Adrenal gland (tissue), 12 donors: ENCODE measurements around the gene AMPD1. TPM values are rescaled to one million over a fixed set of nuclear protein-coding genes. Genes with fewer than 3 reads are reported as not detected.

Experiments
- DNase-seq, 7 donors: peaks; one replicate each; pipeline ENCODE4 v3.0.0-alpha.2; 2019 to 2020
- H3K27ac ChIP-seq, 5 donors: fragments of 200-600 bp; sonication (generic) in 4 of 5; 1 replicate in 3 of 5; 2 replicates in 2 of 5; pipeline versions ENCODE4 v1.5.1 to v1.8.0; 2016 to 2020; ENCODE audit warnings: mild to moderate bottlenecking in 1 of 5
- H3K27me3 ChIP-seq: fragments of 200-600 bp; 2 replicates; pipeline ENCODE4 v1.8.0; 2021
- H3K36me3 ChIP-seq, 2 donors: fragments of 200-600 bp; replicated peaks in 1 of 2; 1 replicate in 1 of 2; 2 replicates in 1 of 2; pipeline versions ENCODE4 v1.5.1 to v1.8.0; 2018 to 2022
- H3K4me1 ChIP-seq, 2 donors: fragments of 200-600 bp; replicated peaks in 1 of 2; 1 replicate in 1 of 2; 2 replicates in 1 of 2; pipeline versions ENCODE4 v1.5.1 to v1.8.0; 2018 to 2021
- H3K4me3 ChIP-seq, 4 donors: fragments of 200-600 bp; sonication (generic) in 3 of 4; one replicate each; pipeline ENCODE4 v1.5.1; 2016 to 2018
- H3K9me3 ChIP-seq, 3 donors: fragments of 200-600 bp; sonication (generic) in 1 of 3; replicated peaks in 1 of 3; 1 replicate in 2 of 3; 2 replicates in 1 of 3; pipeline versions ENCODE4 v1.5.1 to v1.8.0; 2016 to 2021
- POLR2A ChIP-seq, 2 donors: fragments of 450-650 bp; IDR thresholded peaks; one replicate each; pipeline ENCODE4 v1.6.1; 2017; ENCODE audit warnings: antibody characterized with exemption in 2 of 2, mild to moderate bottlenecking in 2 of 2, moderate library complexity in 1 of 2
- WGBS, 4 donors: extraction: QIAGEN DNeasy Blood & Tissue Kit in 2 of 4; methylation state at CpG; one replicate each; pipeline versions ENCODE4 v1.1.5 to v1.1.7; 2013 to 2017; 5-methylcytosine and 5-hydroxymethylcytosine counted together
- intact Hi-C, 2 donors: fragments of 100-400 bp; cut with DNase I; formaldehyde crosslinking; loops; one replicate each; pipeline versions ENCODE4 v1.14.1 to v1.15.0; 2022 to 2023
- polyA plus RNA-seq, 3 donors: library from polyadenylated mRNA; stranded (reverse); fragments of 200-250 nt in 2 of 3; fragments of 350-450 nt in 1 of 3; fragmentation: Illumina TruSeq in 1 of 3; extraction: RNeasy Lipid Tissue Mini Kit (QIAGEN cat#74804) in 1 of 3; gene quantifications; one replicate each; pipeline ENCODE4 v1.2.3, GENCODE V29; 2013 to 2014
- total RNA-seq, 9 donors: library from RNA; depleted of rRNA in 4 of 9; stranded (reverse); fragments of >200 nt in 4 of 9; fragments of 120-200 nt in 1 of 9; fragmentation: NEBNext Ultra II Directional in 1 of 9; extraction: Animal tissue kit (Norgen Biotek cat#: 25700) in 1 of 9; gene quantifications; one replicate each; pipeline versions ENCODE4 v1.1.0 to v1.2.4, GENCODE V29; 2013 to 2023
- TF ChIP-seq, protein P1 (sequence below), 6 experiments: fragments of 450-650 bp in 4 of 6; fragments of 200-600 bp in 2 of 6; sonication (generic) in 1 of 6; IDR thresholded peaks; 1 replicate in 5 of 6; 2 replicates in 1 of 6; pipeline versions ENCODE4 v1.5.1 to v1.8.0; 2016 to 2021; ENCODE audit warnings: antibody characterized with exemption in 6 of 6, mild to moderate bottlenecking in 2 of 6, moderate library complexity in 1 of 6
- donor health status: healthy with polysubstance abuse.
- donor health status: Bipolar disorder and iron deficiency.
- donor health status: DM: yes; HTN: yes; CAD: no.
- donor health status: DM: no; HTN: no; CAD: no.
- donor health status: DM: no; HTN: no; CAD: no.
- donor health status: DM: yes; HTN: yes; CAD: no.

AMPD1 gene
- total and polyA plus RNA-seq, 12 donors, result 0.24 to 0.29 TPM; not detected in 10

DNA sequence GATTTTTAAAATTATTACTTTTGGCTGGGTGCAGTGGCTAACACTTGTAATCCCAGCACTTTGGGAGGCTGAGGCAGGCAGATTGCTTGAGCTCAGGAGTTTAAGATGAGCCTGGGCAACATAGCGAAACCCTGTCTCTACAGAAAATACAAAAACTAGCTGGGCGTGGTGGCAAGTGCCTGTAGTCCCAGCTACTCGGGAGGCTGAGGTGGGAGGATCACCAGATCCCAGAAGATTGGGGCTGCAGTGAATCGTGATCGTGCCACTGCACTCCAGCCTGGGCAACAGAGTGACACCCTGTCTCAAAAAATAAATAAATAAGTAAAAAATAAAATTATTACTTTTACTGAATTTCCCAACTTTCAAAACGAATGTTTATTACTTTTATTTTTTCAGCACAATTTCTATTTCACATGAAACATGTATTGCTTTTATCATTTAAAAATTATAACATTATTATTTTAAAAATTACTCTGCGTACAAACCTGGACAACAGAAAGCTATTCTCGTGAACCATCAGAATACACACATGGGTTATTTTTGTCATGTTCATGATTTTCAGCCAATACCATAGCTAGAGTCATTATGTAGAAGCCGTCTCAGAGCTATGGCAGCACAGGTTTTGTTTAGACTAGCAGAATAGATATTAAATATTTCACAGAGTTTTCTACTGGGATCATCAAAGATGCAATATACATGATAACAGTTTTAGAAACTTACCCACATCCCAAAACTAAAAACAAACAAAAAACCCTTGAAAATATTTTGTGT, 621 bp downstream of the AMPD1 start:
- WGBS, 4 donors, result 75 to 85% (median 81%) methylated on average over 9 of the region's 9 CpGs
- peaks cover 6% of the 10 kb centered on the region for H3K27me3 ChIP-seq
- H3K27ac ChIP-seq, result no peak overlapping the region

DNA sequence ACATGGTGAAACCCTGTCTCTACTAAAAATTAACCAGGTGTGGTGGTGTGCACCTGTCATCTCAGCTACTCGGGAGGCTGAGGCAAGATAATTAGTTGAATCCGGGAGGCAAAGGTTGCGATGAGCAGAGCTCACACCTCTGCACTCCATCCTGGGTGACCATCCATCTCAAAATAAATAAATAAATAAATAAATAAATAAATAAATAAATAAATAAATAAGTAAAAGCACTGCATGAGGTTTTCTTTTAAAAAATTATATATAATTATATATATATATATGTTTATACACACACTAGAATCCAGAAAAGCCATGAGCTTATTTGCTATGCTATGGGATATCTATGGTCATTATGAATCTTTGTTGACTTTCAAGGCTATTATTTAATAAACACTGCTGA, 2.4 kb downstream of the AMPD1 start:
- TF ChIP-seq POLR2A (IDR thresholded peaks at IDR 0.05), result no peak
- TF ChIP-seq, protein P1, sequence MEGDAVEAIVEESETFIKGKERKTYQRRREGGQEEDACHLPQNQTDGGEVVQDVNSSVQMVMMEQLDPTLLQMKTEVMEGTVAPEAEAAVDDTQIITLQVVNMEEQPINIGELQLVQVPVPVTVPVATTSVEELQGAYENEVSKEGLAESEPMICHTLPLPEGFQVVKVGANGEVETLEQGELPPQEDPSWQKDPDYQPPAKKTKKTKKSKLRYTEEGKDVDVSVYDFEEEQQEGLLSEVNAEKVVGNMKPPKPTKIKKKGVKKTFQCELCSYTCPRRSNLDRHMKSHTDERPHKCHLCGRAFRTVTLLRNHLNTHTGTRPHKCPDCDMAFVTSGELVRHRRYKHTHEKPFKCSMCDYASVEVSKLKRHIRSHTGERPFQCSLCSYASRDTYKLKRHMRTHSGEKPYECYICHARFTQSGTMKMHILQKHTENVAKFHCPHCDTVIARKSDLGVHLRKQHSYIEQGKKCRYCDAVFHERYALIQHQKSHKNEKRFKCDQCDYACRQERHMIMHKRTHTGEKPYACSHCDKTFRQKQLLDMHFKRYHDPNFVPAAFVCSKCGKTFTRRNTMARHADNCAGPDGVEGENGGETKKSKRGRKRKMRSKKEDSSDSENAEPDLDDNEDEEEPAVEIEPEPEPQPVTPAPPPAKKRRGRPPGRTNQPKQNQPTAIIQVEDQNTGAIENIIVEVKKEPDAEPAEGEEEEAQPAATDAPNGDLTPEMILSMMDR (IDR thresholded peaks at IDR 0.05), result no peak
- Histone ChIP-seq H3K9me3 (no peaks in the 10 kb centered on the region), H3K27me3 (peaks cover 6% of the 10 kb centered on the region), H3K4me3 (no peak overlapping the region), H3K4me1 (no peaks in the 10 kb centered on the region), H3K36me3 (no peaks in the 10 kb centered on the region), H3K27ac (no peak overlapping the region)
- WGBS, 4 donors, result 83 to 91% (median 84%) methylated on average over 3 of the region's 3 CpGs
- no peak for DNase-seq
- intact Hi-C loops, result no loop called here

More for the DNA sequence above, 621 bp downstream of the AMPD1 start:
- Histone ChIP-seq H3K4me3 (no peak overlapping the region), H3K36me3 (no peaks in the 10 kb centered on the region), H3K9me3 (no peaks in the 10 kb centered on the region), H3K4me1 (no peaks in the 10 kb centered on the region)
- intact Hi-C loops, result no loop called here
- DNase-seq, result no peak
- TF ChIP-seq, protein P1 (IDR thresholded peaks at IDR 0.05), result no peak
- TF ChIP-seq POLR2A (IDR thresholded peaks at IDR 0.05), result no peak

DNA sequence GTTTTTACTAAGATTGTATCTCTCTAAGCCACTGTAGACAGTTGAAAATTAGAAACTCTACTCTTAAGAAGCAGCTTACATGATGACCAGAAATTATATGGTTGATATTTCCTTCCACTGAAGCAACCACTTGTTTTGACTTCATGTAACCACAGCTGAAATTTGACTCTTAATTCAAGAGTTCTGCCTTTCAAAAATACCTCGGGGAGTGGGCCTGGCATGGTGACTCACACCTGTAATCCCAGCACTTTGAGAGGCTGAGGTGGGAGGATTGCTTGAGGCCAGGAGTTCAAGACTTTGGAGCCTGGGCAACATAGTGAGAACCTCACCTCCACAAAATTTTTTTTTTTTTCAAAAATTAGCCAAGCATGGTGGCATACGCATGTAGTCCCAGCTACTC, 4.3 kb downstream of the AMPD1 start:
- H3K4me3 ChIP-seq, result no peak overlapping the region
- H3K9me3 ChIP-seq, result no peaks in the 10 kb centered on the region
- H3K27ac ChIP-seq, result no peak overlapping the region
- no peak for DNase-seq
- TF ChIP-seq, protein P1 (IDR thresholded peaks at IDR 0.05), result no peak
- no peak for TF ChIP-seq POLR2A (IDR thresholded peaks at IDR 0.05)
- peaks cover 6% of the 10 kb centered on the region for H3K27me3 ChIP-seq
- intact Hi-C loops, result no loop called here
- 72 to 76% (median 74%) methylated on average over 2 of the region's 2 CpGs for WGBS, 4 donors
- no peaks in the 10 kb centered on the region for H3K4me1 ChIP-seq
- H3K36me3 ChIP-seq, result no peaks in the 10 kb centered on the region

DNA sequence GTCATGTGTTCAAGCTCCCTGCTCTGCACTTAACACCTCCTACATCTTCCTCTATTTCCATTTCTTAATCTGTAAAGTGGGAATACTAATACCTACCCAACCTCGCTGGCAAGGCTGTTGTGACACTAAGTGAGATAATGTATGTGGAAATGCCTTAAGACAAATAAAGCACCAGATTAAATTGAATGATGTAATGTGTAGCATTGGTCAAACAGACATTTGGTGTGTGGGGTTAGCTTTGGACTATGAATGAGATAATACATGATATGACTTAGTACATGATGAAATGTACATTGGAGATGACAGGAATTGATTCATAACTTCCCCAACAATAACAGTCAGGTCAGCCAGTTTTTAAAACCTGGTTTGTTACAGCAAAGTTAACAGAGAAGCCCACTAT, 5.2 kb downstream of the AMPD1 start:
- peaks cover 6% of the 10 kb centered on the region for H3K27me3 ChIP-seq
- no peaks in the 10 kb centered on the region for H3K9me3 ChIP-seq
- no peaks in the 10 kb centered on the region for H3K4me1 ChIP-seq
- intact Hi-C loops, result no loop called here
- no peak for DNase-seq
- no peak overlapping the region for H3K27ac ChIP-seq
- no peak for TF ChIP-seq POLR2A (IDR thresholded peaks at IDR 0.05)
- TF ChIP-seq, protein P1 (IDR thresholded peaks at IDR 0.05), result no peak
- WGBS, 4 donors, result 65 to 73% (median 71%) methylated on average over 1 of the region's 1 CpG
- no peaks in the 10 kb centered on the region for H3K36me3 ChIP-seq
- no peak overlapping the region for H3K4me3 ChIP-seq
